ENCODE data around the gene SLC39A7.

Gene SLC39A7

DNA sequence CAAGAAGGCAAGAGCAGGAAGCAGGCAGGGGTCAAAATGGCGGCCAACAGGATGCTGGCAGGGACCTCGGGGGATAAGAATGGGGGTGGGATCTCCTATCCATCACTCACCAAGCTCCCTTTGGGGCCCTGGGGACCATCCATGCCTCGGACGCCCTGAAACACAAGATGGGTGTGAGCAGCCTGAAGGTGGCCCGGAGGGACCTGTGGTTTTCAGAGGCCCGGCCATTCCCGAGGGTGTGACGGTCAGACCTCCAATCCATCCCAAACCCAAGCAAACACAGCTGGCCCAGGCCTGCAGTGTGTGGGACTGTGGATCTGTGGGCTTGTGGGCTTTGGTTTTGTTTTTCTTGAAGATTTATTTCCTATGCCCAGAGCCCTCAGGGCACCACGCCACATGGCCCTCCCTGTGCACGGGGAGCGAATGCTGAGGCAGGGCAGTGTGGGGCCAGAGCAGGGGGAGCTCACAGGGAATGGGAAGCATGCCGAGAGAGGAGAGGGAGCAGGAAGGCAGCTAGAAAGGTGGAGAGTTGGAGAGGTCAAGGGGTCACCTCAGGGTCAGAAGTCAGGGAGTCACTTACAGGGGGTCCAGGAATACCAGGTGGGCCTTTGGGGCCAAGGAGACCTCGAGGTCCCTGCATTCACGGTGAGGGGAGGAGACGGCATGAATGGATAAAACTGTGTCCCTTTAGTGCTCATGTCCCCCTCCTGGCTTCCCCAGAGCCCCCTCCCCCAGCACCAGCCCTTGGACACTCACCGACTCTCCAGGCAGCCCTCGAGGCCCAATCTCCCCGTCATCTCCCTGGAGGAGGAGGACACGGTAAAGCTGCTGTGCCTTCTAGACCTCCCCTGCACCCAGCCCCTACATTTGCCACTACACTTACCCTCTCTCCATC lies 22.9 kb upstream of the SLC39A7 start:
- no peak for TF ChIP-seq OSR1 (CRISPR knock-in tag; IDR thresholded peaks at IDR 0.05)
- TF ChIP-seq ZFP30 (CRISPR knock-in tag; IDR thresholded peaks at IDR 0.05): no peak
- TF ChIP-seq CSDC2 (CRISPR knock-in tag; IDR thresholded peaks at IDR 0.05): no peak
- TF ChIP-seq ZNF565 (CRISPR knock-in tag; conservative IDR thresholded peaks at IDR 0.05; ENCODE audit: low read depth): no peak
- no peak for TF ChIP-seq ZFP3 (CRISPR knock-in tag; IDR thresholded peaks at IDR 0.05)
- TF ChIP-seq GLIS3 (CRISPR knock-in tag; IDR thresholded peaks at IDR 0.05): no peak
- no peak for TF ChIP-seq RARB (CRISPR knock-in tag; IDR thresholded peaks at IDR 0.05)
- no peak for TF ChIP-seq ZC3H10 (CRISPR knock-in tag; IDR thresholded peaks at IDR 0.05)
- no peak for TF ChIP-seq TOX (CRISPR knock-in tag; IDR thresholded peaks at IDR 0.05; ENCODE audit: borderline replicate concordance)
- TF ChIP-seq, protein P1, sequence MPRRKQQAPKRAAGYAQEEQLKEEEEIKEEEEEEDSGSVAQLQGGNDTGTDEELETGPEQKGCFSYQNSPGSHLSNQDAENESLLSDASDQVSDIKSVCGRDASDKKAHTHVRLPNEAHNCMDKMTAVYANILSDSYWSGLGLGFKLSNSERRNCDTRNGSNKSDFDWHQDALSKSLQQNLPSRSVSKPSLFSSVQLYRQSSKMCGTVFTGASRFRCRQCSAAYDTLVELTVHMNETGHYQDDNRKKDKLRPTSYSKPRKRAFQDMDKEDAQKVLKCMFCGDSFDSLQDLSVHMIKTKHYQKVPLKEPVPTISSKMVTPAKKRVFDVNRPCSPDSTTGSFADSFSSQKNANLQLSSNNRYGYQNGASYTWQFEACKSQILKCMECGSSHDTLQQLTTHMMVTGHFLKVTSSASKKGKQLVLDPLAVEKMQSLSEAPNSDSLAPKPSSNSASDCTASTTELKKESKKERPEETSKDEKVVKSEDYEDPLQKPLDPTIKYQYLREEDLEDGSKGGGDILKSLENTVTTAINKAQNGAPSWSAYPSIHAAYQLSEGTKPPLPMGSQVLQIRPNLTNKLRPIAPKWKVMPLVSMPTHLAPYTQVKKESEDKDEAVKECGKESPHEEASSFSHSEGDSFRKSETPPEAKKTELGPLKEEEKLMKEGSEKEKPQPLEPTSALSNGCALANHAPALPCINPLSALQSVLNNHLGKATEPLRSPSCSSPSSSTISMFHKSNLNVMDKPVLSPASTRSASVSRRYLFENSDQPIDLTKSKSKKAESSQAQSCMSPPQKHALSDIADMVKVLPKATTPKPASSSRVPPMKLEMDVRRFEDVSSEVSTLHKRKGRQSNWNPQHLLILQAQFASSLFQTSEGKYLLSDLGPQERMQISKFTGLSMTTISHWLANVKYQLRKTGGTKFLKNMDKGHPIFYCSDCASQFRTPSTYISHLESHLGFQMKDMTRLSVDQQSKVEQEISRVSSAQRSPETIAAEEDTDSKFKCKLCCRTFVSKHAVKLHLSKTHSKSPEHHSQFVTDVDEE (CRISPR knock-in tag; IDR thresholded peaks at IDR 0.05): no peak
- TF ChIP-seq PPARA (CRISPR knock-in tag; IDR thresholded peaks at IDR 0.05; ENCODE audit: borderline replicate concordance): no peak
- TF ChIP-seq, protein P2, sequence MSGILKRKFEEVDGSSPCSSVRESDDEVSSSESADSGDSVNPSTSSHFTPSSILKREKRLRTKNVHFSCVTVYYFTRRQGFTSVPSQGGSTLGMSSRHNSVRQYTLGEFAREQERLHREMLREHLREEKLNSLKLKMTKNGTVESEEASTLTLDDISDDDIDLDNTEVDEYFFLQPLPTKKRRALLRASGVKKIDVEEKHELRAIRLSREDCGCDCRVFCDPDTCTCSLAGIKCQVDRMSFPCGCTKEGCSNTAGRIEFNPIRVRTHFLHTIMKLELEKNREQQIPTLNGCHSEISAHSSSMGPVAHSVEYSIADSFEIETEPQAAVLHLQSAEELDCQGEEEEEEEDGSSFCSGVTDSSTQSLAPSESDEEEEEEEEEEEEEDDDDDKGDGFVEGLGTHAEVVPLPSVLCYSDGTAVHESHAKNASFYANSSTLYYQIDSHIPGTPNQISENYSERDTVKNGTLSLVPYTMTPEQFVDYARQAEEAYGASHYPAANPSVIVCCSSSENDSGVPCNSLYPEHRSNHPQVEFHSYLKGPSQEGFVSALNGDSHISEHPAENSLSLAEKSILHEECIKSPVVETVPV (CRISPR knock-in tag; IDR thresholded peaks at IDR 0.05): no peak
- ATAC-seq: no peak

DNA sequence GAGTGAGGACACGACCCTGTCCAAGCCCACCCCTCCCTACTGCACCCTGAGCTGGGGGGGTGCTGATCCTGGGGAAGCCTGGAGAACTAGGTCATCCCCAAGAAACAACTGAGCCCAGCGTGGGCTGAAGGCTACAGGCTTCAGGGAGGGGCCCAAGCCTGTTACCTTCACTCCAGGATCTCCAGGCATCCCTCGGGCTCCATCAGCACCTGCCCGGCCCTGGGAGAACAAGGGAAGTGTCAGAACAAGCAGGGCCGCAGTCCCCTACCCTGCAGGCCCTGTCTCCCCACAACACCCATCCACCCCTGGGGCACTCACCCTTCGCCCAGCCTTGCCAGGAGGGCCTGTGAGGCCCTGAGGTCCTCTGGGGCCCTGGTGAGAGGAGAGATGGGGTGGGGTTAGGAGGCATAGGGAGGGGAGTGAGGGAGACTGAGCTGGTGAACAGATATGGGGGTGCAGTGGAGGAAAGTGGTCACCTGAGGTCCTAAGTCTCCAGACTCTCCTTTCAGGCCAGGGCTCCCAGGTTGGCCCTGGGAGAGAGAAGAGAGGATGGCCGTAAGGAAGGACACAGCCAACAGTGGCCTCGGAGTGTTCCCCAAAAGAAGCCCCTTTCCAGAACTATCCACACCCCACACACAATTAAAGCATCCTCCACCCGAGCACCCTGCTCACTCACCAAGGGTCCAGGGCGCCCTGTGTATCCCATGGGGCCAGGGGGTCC lies 21.8 kb upstream of the SLC39A7 start:
- TF ChIP-seq CSDC2 (CRISPR knock-in tag; IDR thresholded peaks at IDR 0.05) (no peak), OSR1 (CRISPR knock-in tag; IDR thresholded peaks at IDR 0.05) (no peak), BACH2 (CRISPR knock-in tag; IDR thresholded peaks at IDR 0.05; ENCODE audit: borderline replicate concordance) (no peak), ZC3H10 (CRISPR knock-in tag; IDR thresholded peaks at IDR 0.05) (no peak), PPARA (CRISPR knock-in tag; IDR thresholded peaks at IDR 0.05; ENCODE audit: borderline replicate concordance) (no peak), ZNF70 (CRISPR knock-in tag; IDR thresholded peaks at IDR 0.05) (no peak), ZNF8 (CRISPR knock-in tag; IDR thresholded peaks at IDR 0.05) (no peak), SNAI2 (CRISPR knock-in tag; IDR thresholded peaks at IDR 0.05) (no peak), RARB (CRISPR knock-in tag; IDR thresholded peaks at IDR 0.05) (no peak), ZFP30 (CRISPR knock-in tag; IDR thresholded peaks at IDR 0.05) (no peak), ARNTL (CRISPR knock-in tag; IDR thresholded peaks at IDR 0.05; ENCODE audit: borderline replicate concordance, low read depth) (no peak)
- TF ChIP-seq, protein P3, sequence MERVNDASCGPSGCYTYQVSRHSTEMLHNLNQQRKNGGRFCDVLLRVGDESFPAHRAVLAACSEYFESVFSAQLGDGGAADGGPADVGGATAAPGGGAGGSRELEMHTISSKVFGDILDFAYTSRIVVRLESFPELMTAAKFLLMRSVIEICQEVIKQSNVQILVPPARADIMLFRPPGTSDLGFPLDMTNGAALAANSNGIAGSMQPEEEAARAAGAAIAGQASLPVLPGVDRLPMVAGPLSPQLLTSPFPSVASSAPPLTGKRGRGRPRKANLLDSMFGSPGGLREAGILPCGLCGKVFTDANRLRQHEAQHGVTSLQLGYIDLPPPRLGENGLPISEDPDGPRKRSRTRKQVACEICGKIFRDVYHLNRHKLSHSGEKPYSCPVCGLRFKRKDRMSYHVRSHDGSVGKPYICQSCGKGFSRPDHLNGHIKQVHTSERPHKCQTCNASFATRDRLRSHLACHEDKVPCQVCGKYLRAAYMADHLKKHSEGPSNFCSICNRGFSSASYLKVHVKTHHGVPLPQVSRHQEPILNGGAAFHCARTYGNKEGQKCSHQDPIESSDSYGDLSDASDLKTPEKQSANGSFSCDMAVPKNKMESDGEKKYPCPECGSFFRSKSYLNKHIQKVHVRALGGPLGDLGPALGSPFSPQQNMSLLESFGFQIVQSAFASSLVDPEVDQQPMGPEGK (CRISPR knock-in tag; IDR thresholded peaks at IDR 0.05; ENCODE audit: borderline replicate concordance): no peak
- TF ChIP-seq, protein P2 (CRISPR knock-in tag; IDR thresholded peaks at IDR 0.05): no peak
- ATAC-seq: no peak

DNA sequence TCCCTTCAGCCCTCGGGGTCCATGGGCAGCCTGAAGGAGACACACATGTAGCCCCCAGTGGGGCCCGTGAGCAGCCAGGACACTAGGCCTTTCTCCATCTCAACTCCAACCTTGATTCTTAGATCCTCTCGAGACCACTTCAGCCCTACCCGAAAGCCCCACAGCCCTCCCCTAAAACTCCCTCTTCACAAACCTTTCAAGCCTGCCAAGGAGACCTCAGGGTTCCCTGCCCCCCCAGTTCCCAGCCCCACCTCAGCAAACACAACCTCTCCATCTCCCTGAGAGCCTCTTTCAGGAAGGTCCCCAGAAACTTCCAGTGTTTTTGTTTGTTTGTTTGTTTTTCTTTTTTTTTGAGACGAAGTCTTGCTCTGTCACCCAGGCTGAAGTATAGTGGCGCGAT lies 19.5 kb upstream of the SLC39A7 start:
- no peak for ATAC-seq
- TF ChIP-seq CSDC2 (CRISPR knock-in tag; IDR thresholded peaks at IDR 0.05) (no peak), TCF4 (CRISPR knock-in tag; IDR thresholded peaks at IDR 0.05; ENCODE audit: borderline replicate concordance) (no peak)
